Measurements from ENCODE around the gene CELF4.
"Not testable (repeated sequence)": the region's sequence is repeated elsewhere in the genome, so short reads cannot be mapped to it uniquely, and the experiment has no call there.

Gene CELF4

GRCh38 chr18:37467002-37467662 lies 98.5 kb downstream of the CELF4 start:
- DNase-seq (ENCODE audit: low read depth in 2 of 2): no peak

DNA sequence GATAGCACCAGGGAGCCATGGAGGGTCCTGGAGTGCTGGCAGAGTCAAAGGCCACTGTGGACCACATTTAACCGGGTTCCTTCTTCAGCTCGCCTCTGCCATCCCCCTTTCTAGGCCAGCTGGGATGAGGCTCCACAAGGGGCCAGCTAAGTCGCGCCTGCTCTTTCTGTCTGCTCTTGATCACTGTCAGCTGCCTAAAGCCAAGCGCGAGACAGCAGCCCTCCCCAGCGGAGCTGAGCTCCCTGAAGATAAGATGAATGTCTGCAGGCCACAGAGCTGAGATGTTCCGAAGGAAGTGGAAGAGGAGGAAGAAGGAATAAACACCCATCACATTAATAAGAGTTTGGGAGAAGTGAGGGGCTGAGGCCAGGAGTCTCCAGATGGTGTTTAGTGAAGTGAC lies 99.6 kb downstream of the CELF4 start:
- no peak for DNase-seq (ENCODE audit: low read depth in 2 of 2)

- no peak for DNase-seq (ENCODE audit: low read depth in 2 of 2)
Observed at GRCh38 chr18:37464257-37464656, 101.3 kb downstream of the CELF4 start.

- DNase-seq (ENCODE audit: low read depth in 2 of 2): not testable (repeated sequence)
Observed at GRCh38 chr18:37461329-37461728, 104.3 kb downstream of the CELF4 start.

GRCh38 chr18:37460604-37461003 lies 105.0 kb downstream of the CELF4 start:
- DNase-seq (ENCODE audit: low read depth in 2 of 2): no peak

GRCh38 chr18:37458697-37459096 lies 106.9 kb downstream of the CELF4 start:
- no peak for DNase-seq (ENCODE audit: low read depth in 2 of 2)

DNA sequence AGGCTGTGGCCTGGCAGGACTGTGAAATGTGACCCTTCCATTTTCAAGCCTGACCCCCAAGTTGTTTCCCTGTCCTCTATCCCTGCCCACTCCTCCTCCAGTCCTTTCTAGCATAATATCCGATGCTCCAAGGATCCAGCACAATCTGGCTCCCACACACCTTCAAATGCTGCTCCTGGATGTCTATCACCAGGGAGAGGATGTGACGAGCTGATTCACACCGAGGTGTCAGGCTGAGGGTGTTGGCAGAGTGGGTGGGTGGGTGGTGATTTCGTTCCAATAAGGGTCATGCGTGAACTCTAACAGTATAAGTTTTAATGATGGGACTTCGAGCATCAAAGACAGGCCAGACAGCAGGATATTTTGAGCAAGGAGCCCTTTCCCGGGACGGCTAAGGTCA lies 107.8 kb downstream of the CELF4 start:
- no peak for DNase-seq (ENCODE audit: low read depth in 2 of 2)

GRCh38 chr18:37457341-37457740 lies 108.3 kb downstream of the CELF4 start:
- no peak for DNase-seq (ENCODE audit: low read depth in 2 of 2)

DNA sequence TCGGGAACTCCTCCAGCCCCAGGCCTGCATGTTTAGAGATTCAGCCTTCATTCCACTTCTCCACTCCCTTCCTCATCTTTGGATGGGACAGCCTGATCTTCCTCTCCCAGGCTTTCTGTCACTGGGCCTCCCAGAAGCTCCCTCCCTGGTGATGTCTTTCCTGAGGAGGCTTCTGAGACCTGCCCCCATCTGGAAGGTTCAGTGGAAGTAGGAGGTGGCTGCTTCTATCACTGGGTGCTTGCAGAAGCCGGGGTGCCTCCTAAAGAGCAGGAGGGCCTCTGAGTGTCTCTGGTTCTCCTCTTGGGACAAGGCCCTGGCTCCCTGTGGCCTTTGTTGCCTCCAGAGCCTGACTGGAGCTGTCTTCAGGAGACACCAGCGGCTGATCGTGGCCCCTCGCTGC lies 108.7 kb downstream of the CELF4 start:
- DNase-seq (ENCODE audit: low read depth in 2 of 2): no peak

GRCh38 chr18:37456395-37456794 lies 109.2 kb downstream of the CELF4 start:
- no peak for DNase-seq (ENCODE audit: low read depth in 2 of 2)

DNA sequence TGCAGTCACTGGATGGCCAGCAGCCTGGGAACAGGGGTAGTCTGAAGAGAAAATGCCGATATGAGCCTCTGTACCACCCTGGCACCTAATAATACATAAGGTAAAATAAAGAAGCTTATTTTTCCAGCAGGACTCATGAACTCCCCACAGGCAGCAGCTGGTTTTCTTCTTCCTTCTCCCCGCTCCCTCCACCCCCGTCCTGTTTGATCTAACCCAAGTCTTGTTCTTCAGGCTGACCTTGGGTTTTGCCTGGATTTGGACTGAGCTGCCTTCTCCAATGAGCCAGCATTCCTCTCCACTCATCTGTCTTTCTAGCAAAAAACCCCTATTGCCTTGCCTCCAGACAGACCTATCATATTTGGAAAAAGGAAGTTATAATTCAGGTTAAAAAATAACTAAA lies 111.8 kb downstream of the CELF4 start:
- DNase-seq (ENCODE audit: low read depth in 2 of 2): no peak

GRCh38 chr18:37452682-37453385 lies 112.8 kb downstream of the CELF4 start:
- no peak for DNase-seq (ENCODE audit: low read depth in 2 of 2)

DNA sequence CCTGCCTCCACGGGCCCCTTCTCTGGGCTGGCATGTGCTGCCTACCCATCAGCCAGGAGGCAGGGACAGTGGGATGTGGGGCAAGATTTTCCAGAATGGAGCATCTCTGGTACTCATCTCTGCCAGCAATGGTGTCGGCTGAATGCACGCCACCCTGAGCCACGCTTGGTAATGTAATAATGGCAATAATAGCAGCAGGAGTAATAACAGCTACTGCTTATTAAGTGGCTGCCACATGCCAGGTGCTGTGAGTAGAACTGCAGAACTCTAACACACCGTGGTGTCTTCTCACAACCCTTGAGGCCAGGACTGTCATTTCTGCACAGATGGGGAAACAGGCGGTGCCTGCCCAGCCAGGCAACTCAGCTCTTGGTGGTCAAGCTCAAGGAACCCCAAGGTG lies 113.6 kb downstream of the CELF4 start:
- DNase-seq (ENCODE audit: low read depth in 2 of 2): no peak

GRCh38 chr18:37451239-37451825 lies 114.3 kb downstream of the CELF4 start:
- DNase-seq (ENCODE audit: low read depth in 2 of 2): no peak

- no peak for DNase-seq (ENCODE audit: low read depth in 2 of 2)
Observed at GRCh38 chr18:37450434-37451132, 115.0 kb downstream of the CELF4 start.

GRCh38 chr18:37449618-37450017 lies 116.0 kb downstream of the CELF4 start:
- no peak for DNase-seq (ENCODE audit: low read depth in 2 of 2)

DNA sequence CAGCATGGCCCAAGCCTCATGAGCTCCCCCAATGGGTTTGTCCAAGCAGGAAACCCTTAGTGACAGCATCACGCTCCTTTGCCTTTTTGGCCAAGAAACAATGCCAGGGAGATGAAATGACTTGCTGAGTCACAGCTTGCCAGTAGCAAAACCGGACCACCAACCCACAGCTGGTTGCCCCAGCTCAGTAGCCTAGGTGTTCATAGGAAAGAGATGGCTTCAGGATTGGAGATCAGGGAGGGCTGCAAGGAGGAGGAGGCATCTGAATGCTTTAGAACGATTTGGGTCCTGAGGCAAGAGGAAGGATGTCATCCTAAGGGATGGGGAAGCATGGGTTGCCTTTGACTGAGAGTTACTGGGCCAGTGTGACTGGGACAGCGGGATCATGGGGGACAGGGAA lies 116.7 kb downstream of the CELF4 start:
- DNase-seq (ENCODE audit: low read depth in 2 of 2): no peak

DNA sequence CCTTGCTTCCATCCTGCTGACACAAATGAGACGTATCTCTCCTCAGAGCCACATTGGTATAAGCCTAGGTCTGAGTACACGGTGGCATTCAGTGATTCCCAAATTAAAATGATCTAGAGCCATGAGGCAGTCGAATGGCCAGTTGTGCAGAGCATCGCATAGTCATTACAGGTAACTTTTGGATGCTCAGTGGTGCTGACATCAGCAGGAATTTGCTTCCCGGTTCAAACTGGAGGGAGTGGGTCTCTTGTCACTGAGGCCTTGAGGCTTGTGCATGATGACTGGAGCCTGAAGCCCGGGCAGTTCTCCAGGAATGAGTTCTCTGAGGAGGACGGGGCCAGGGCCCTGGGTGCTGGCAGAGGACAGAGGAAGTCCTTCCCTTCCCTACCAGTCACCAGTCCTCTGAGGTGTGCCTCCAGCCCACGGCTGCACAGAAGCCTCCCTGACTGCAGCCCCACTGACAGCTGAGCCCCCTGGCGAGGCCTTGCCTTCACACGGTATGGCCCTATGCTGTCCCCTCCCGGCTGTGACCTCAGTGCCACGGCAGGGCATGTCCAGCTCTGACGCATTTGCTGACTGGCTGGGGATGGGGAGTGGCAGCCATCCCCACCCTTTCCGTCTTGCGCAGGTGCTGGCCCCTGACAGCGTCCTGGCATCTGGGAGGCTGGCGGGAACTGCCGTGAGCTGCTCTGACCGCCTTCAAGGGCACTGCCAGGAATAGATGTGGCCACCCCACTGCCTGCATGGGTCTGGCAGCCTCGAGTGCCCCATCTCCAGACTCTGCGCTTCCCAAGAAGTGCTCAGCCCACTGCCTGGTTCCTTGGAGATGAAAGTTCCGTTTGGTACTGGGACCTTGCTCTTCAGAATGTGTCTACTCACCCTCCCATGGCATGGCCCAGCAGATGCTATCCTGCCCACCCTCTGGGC lies 117.4 kb downstream of the CELF4 start:
- DNase-seq (ENCODE audit: low read depth in 2 of 2): no peak

GRCh38 chr18:37445836-37446235 lies 119.8 kb downstream of the CELF4 start:
- DNase-seq (ENCODE audit: low read depth in 2 of 2): no peak

- no peak for DNase-seq (ENCODE audit: low read depth in 2 of 2)
Observed at GRCh38 chr18:37445368-37445767, 120.2 kb downstream of the CELF4 start.

GRCh38 chr18:37443325-37444055 lies 122.1 kb downstream of the CELF4 start:
- DNase-seq (ENCODE audit: low read depth in 2 of 2): no peak

Data from activated CD8-positive, alpha-beta memory T cell treated with anti-CD3 and anti-CD28 coated beads for 4 hours (primary cell).